ENCODE measurements around the gene CDH6.
A peak's percentile ranks its signal among the peaks of the same experiment; 100 is the strongest.

Gene CDH6

DNA sequence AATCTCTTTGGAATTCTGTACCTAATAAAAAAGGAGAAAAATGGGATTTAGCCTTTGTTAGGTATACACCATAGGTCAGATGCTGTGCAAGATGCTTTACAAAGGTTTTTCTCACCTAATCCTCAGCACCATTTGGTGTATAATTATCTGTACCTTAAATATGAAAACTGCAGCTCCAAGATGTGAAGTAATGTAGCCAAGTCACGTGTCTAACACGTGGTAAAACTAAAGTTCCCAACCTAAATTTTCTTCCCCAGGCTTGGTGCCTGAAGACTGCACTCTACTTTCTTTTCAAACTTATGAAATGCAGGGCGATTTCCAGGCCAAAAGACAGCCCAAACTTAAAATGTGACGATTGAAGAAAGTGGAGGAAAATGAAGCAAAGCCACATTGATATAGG, 125.8 kb downstream of the CDH6 start:
- Histone ChIP-seq H3K4me3 (ENCODE audit: low read length, poor library complexity, severe bottlenecking) (no peak overlapping the region), H3K9ac (ENCODE audit: low read depth, low read length, poor library complexity, severe bottlenecking) (no peak overlapping the region), H3K9me3 (ENCODE audit: insufficient read depth, low read depth, low read length) (no peaks in the 10 kb centered on the region), H4K20me1 (ENCODE audit: insufficient read depth, low read length, poor library complexity, severe bottlenecking) (no peaks in the 10 kb centered on the region), H3K27me3 (ENCODE audit: insufficient read depth, low read length, poor library complexity, severe bottlenecking) (no peaks in the 10 kb centered on the region), H3K9me2 (replicated peaks; ENCODE audit: low read depth, low read length) (no peaks in the 10 kb centered on the region), H2AFZ (ENCODE audit: low read length) (0 out of 2 replicates have a peak overlapping the region, but pooled peaks have one; percentile 22), H3K36me3 (ENCODE audit: insufficient read depth, low read length) (no peaks in the 10 kb centered on the region), H3K4me2 (ENCODE audit: low read depth, low read length, poor library complexity, severe bottlenecking) (no peak overlapping the region), H3F3A (ENCODE audit: low read depth) (no peaks in the 10 kb centered on the region), H3K79me2 (ENCODE audit: insufficient read depth, low read length) (no peaks in the 10 kb centered on the region), H3K4me1 (ENCODE audit: insufficient read depth, low read length, poor library complexity, severe bottlenecking) (no peaks in the 10 kb centered on the region)
- TF ChIP-seq, protein P1, sequence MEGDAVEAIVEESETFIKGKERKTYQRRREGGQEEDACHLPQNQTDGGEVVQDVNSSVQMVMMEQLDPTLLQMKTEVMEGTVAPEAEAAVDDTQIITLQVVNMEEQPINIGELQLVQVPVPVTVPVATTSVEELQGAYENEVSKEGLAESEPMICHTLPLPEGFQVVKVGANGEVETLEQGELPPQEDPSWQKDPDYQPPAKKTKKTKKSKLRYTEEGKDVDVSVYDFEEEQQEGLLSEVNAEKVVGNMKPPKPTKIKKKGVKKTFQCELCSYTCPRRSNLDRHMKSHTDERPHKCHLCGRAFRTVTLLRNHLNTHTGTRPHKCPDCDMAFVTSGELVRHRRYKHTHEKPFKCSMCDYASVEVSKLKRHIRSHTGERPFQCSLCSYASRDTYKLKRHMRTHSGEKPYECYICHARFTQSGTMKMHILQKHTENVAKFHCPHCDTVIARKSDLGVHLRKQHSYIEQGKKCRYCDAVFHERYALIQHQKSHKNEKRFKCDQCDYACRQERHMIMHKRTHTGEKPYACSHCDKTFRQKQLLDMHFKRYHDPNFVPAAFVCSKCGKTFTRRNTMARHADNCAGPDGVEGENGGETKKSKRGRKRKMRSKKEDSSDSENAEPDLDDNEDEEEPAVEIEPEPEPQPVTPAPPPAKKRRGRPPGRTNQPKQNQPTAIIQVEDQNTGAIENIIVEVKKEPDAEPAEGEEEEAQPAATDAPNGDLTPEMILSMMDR (conservative IDR thresholded peaks at IDR 0.05; ENCODE audit: low read length) = no peak
- TF ChIP-seq EZH2phosphoT487 (IDR thresholded peaks at IDR 0.05; ENCODE audit: borderline replicate concordance) = no peak

GRCh38 chr5:31322946-31323345, 129.5 kb downstream of the CDH6 start:
- no peak for TF ChIP-seq EZH2phosphoT487 (IDR thresholded peaks at IDR 0.05; ENCODE audit: borderline replicate concordance)
- TF ChIP-seq, protein P1 (conservative IDR thresholded peaks at IDR 0.05; ENCODE audit: low read length) = no peak
- Histone ChIP-seq H3K4me2 (ENCODE audit: low read depth, low read length, poor library complexity, severe bottlenecking) (no peak overlapping the region), H3K79me2 (ENCODE audit: insufficient read depth, low read length) (no peaks in the 10 kb centered on the region), H4K20me1 (ENCODE audit: insufficient read depth, low read length, poor library complexity, severe bottlenecking) (no peaks in the 10 kb centered on the region), H2AFZ (ENCODE audit: low read length) (no peak overlapping the region), H3K27me3 (ENCODE audit: insufficient read depth, low read length, poor library complexity, severe bottlenecking) (no peaks in the 10 kb centered on the region), H3K4me1 (ENCODE audit: insufficient read depth, low read length, poor library complexity, severe bottlenecking) (no peaks in the 10 kb centered on the region), H3K9me2 (replicated peaks; ENCODE audit: low read depth, low read length) (no peaks in the 10 kb centered on the region), H3K4me3 (ENCODE audit: low read length, poor library complexity, severe bottlenecking) (no peak overlapping the region), H3F3A (ENCODE audit: low read depth) (no peaks in the 10 kb centered on the region), H3K9me3 (ENCODE audit: insufficient read depth, low read depth, low read length) (no peaks in the 10 kb centered on the region), H3K36me3 (ENCODE audit: insufficient read depth, low read length) (no peaks in the 10 kb centered on the region), H3K9ac (ENCODE audit: low read depth, low read length, poor library complexity, severe bottlenecking) (no peak overlapping the region)

- no peak for TF ChIP-seq EZH2phosphoT487 (IDR thresholded peaks at IDR 0.05; ENCODE audit: borderline replicate concordance)
- TF ChIP-seq, protein P1 (conservative IDR thresholded peaks at IDR 0.05; ENCODE audit: low read length) = no peak
These were observed 131.4 kb downstream of the CDH6 start for GRCh38 chr5:31324842-31325241.

More at GRCh38 chr5:31324842-31325241, 131.4 kb downstream of the CDH6 start:
- H3K4me3 ChIP-seq (ENCODE audit: low read length, poor library complexity, severe bottlenecking) = no peak overlapping the region
- H3K79me2 ChIP-seq (ENCODE audit: insufficient read depth, low read length) = no peaks in the 10 kb centered on the region
- no peaks in the 10 kb centered on the region for H3F3A ChIP-seq (ENCODE audit: low read depth)
- no peak overlapping the region for H2AFZ ChIP-seq (ENCODE audit: low read length)
- no peaks in the 10 kb centered on the region for H3K9me2 ChIP-seq (replicated peaks; ENCODE audit: low read depth, low read length)
- H3K9ac ChIP-seq (ENCODE audit: low read depth, low read length, poor library complexity, severe bottlenecking) = no peak overlapping the region
- H3K27me3 ChIP-seq (ENCODE audit: insufficient read depth, low read length, poor library complexity, severe bottlenecking) = no peaks in the 10 kb centered on the region
- no peaks in the 10 kb centered on the region for H3K36me3 ChIP-seq (ENCODE audit: insufficient read depth, low read length)
- H4K20me1 ChIP-seq (ENCODE audit: insufficient read depth, low read length, poor library complexity, severe bottlenecking) = no peaks in the 10 kb centered on the region
- no peaks in the 10 kb centered on the region for H3K4me1 ChIP-seq (ENCODE audit: insufficient read depth, low read length, poor library complexity, severe bottlenecking)
- no peak overlapping the region for H3K4me2 ChIP-seq (ENCODE audit: low read depth, low read length, poor library complexity, severe bottlenecking)
- no peaks in the 10 kb centered on the region for H3K9me3 ChIP-seq (ENCODE audit: insufficient read depth, low read depth, low read length)

Measured in Loucy (cell line).